HepG2 (cell line): ENCODE results near the gene TPST2.

Experiments
- NFYC ChIP-seq: IDR thresholded peaks from 2 replicates; pipeline ENCODE4 v1.6.1; 2016; ENCODE audit warnings: missing genetic modification reagents, missing compliant biosample characterization
- SETDB1 ChIP-seq: sonication (generic); formaldehyde crosslinking; IDR thresholded peaks from 2 replicates; pipeline ENCODE4 v1.5.1; 2020; ENCODE audit warnings: missing genetic modification reagents, mild to moderate bottlenecking, borderline replicate concordance
- ZFX ChIP-seq: sonication (generic); formaldehyde crosslinking; IDR thresholded peaks from 2 replicates; pipeline ENCODE4 v1.4.0; 2020; ENCODE audit warnings: mild to moderate bottlenecking, low read depth, missing genetic modification reagents, moderate library complexity
- ZNF292 ChIP-seq: sonication (generic); formaldehyde crosslinking; IDR thresholded peaks from 2 replicates; pipeline ENCODE4 v1.8.1; 2022; ENCODE audit warnings: mild to moderate bottlenecking, low read depth, missing genetic modification reagents, borderline replicate concordance
- TF ChIP-seq, protein P1 (sequence below): IDR thresholded peaks from 2 replicates; pipeline ENCODE4 v1.6.1; 2016; ENCODE audit warnings: low read depth
- TF ChIP-seq, protein P2 (sequence below): sonication (generic); formaldehyde crosslinking; IDR thresholded peaks from 2 replicates; pipeline ENCODE4 v1.5.0; 2020; ENCODE audit warnings: mild to moderate bottlenecking, missing genetic modification reagents, moderate library complexity

DNA sequence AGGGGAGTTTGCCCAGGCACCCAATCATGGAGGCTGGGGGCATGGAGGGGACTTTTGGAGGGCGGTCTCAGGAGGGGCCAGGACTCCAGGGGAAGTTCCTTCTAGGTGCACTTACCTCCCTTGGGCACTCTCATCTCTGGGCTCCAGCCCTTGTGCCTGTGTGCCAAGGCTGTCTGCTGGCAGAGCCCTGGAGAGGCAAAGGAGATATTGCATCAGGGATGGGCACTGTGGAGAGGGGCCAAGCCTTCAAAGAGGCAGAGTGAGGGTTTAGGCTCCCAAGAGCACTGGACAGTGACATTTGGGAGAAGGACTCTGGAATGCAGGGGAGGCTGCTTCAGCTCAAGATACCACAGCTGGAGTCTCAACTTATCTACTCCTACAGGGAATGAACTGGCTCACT lies 45.4 kb downstream of the TPST2 start:
- TF ChIP-seq NFYC (CRISPR knock-in tag) = no peak
- TF ChIP-seq ZFX (CRISPR knock-in tag) = no peak
- TF ChIP-seq ZNF292 (CRISPR knock-in tag) = no peak
- TF ChIP-seq SETDB1 (CRISPR knock-in tag) = no peak
- TF ChIP-seq, protein P1, sequence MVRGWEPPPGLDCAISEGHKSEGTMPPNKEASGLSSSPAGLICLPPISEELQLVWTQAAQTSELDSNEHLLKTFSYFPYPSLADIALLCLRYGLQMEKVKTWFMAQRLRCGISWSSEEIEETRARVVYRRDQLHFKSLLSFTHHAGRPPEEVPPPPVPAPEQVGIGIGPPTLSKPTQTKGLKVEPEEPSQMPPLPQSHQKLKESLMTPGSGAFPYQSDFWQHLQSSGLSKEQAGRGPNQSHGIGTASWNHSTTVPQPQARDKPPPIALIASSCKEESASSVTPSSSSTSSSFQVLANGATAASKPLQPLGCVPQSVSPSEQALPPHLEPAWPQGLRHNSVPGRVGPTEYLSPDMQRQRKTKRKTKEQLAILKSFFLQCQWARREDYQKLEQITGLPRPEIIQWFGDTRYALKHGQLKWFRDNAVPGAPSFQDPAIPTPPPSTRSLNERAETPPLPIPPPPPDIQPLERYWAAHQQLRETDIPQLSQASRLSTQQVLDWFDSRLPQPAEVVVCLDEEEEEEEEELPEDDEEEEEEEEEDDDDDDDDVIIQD (CRISPR knock-in tag) = no peak
- TF ChIP-seq, protein P2, sequence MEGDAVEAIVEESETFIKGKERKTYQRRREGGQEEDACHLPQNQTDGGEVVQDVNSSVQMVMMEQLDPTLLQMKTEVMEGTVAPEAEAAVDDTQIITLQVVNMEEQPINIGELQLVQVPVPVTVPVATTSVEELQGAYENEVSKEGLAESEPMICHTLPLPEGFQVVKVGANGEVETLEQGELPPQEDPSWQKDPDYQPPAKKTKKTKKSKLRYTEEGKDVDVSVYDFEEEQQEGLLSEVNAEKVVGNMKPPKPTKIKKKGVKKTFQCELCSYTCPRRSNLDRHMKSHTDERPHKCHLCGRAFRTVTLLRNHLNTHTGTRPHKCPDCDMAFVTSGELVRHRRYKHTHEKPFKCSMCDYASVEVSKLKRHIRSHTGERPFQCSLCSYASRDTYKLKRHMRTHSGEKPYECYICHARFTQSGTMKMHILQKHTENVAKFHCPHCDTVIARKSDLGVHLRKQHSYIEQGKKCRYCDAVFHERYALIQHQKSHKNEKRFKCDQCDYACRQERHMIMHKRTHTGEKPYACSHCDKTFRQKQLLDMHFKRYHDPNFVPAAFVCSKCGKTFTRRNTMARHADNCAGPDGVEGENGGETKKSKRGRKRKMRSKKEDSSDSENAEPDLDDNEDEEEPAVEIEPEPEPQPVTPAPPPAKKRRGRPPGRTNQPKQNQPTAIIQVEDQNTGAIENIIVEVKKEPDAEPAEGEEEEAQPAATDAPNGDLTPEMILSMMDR (CRISPR knock-in tag) = no peak
